Activated CD8-positive, alpha-beta memory T cell treated with anti-CD3 and anti-CD28 coated beads for 4 hours (primary cell): Measurements from ENCODE around the gene ST6GALNAC4.
"Not testable (repeated sequence)": the region's sequence is repeated elsewhere in the genome, so short reads cannot be mapped to it uniquely, and the experiment has no call there.

Experiments used
- DNase-seq, 2 donors: peaks; one replicate each; pipeline ENCODE4 v3.0.0-alpha.2; 2020; ENCODE audit warnings: low read depth in 2 of 2

ST6GALNAC4 gene

DNA sequence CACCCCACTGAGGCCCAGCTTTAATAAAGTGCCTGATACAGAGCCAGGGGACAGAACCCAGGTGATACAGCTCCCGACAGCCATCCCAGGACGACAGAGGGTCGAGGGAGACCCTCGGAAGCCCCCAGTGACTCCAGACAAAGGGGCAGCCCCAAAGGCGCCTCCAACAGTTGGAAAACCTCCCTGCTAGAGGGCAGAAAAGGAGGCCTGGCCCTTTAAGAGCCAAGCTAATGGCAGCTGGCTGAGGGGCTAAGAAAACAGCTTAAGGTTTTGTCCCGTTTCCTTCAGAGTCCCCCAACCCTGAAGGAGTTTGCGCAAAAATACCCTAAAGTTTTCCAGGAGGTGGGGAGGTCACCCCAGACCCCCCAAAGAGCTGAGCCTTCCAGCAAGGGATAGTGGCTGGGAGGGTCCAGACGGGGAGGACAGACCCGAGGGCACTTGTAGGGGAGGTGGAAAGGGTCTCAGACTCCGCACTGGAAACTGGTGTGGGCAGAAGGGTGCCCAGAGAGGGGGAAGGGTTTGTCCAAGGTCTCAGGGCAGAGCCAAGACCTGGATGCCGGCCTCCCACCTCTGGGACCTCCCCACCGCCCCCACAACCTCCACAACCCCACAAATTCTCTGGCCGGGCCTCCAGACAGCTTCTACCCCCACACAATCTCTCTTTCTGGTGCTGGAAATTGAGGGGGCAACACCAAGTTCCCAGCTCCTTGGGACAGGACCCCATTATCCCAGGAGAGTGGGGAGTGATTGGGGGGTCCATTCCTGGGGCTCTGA, 31.1 kb downstream of the ST6GALNAC4 start:
- DNase-seq = no peak

GRCh38 chr9:127884976-127885490, 31.8 kb downstream of the ST6GALNAC4 start:
- no peak for DNase-seq

- DNase-seq = no peak
Measured at GRCh38 chr9:127884427-127884911, 32.4 kb downstream of the ST6GALNAC4 start.

- no peak for DNase-seq
Measured at GRCh38 chr9:127883959-127884358, 32.9 kb downstream of the ST6GALNAC4 start.

DNA sequence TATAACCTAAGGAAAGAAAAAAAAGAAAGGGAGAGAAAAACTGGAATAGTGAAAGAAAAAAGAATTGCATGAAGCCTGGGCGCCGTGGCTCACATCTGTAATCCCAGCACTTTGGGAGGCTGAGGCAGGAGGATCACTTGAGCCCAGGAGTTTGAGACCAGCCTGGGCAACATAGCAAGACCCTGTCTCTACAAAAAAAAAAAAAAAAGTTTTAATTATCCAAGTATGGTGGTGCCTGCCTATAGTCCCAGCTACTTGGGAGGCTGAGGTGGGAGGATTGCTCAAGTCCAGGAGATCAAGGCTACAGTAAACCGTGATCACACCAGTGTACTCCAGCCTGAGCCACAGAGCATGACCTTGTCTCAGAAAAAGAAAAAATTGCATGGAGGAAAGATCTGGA, 35.1 kb downstream of the ST6GALNAC4 start:
- DNase-seq = not testable (repeated sequence)

- DNase-seq = no peak
Measured at GRCh38 chr9:127880143-127880542, 36.7 kb downstream of the ST6GALNAC4 start.

DNA sequence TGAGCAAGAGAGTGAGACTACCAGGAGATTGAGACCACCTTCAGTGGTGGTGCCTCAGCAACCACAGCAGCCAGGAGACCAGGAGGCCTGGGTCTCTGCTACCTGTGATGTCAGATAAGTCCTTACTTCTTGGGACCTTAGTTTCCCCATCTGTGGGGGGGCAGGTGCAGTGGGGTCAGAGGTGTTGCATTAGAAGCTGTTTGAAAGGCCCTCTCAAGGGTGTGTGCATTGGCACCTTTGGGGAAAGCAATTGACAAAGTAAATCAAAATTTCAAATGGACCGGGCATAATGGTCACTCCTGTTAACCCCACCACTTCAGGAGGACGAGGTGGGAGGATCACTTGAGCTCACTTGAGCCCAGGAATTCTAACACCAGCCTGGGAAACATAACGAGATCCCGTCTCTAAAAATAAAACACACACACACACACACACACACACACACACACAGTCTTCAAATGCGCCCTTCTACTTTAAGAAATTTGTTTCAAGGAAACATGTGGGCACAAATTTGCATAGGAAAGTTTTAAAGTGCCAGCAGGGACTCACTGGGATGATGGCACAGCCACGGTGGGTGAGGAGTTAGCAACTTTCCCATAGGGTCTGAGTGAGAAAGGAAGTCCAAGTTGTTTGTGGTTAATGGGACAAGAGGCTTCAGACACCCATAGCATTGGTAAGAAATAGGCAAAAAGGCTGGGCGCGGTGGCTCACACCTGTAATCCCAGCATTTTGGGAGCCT, 38.0 kb downstream of the ST6GALNAC4 start:
- no peak for DNase-seq

DNA sequence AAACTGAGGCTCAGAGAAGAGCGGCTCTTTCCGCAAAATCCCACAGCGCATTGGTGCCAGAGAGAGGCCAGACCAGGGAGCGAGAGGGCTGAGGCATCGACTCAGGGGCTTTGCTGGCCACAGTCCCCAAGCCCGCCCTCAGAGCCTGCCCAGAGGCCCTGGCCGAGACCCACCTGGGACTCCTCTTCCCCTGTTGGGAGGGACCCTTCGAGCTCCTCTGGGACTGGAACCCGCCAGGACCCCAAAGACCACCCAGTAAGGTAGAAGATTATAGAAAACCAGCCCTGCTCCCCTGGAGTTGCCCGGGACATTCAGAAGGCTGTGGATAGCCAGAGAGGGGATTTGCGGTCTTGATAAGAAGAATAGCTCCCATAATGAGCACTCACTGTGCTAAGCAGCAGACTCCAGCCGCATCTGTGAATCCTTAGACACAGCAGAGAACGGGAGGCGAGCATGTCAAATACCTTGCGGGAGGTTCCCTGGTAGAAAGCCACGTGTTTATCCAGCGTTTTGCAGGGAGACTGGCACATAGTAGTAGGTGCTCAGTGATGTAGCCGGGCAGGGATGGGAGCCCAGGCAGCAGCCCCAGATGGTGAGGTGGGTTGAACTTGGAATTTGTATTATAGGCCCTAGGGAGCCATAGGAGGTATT, 38.7 kb downstream of the ST6GALNAC4 start:
- DNase-seq = no peak

DNA sequence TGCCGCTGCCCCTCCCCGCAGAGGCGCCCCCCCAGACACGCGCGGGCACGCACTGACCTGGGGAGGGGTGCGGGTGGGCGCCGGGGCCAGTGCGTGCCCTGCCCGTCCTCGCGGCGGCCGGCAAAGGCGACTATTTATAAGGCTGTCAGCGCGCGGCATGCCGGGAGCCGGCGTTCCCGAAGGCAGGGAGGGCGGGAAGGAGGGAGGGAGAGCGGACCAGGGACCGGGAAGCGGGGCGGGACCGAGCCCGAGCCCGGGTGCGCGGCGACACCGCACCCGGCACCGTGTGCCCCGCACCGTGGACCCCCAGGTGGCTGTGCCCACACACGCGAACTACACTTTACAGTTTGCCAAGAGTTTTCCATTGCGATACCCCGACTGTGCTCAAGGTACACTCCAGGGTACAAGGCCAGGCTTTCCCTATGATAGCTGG, 39.3 kb downstream of the ST6GALNAC4 start, which contains the start of gene AK1:
AK1 (minus strand) TSS at position 110 of the 433 bp plus-strand sequence. CDS start 3,058 bp downstream, outside the sequence.
- DNase-seq = no peak

GRCh38 chr9:127876764-127877562, 39.9 kb downstream of the ST6GALNAC4 start:
- DNase-seq = no peak

GRCh38 chr9:127876026-127876763, 40.6 kb downstream of the ST6GALNAC4 start:
- no peak for DNase-seq

DNA sequence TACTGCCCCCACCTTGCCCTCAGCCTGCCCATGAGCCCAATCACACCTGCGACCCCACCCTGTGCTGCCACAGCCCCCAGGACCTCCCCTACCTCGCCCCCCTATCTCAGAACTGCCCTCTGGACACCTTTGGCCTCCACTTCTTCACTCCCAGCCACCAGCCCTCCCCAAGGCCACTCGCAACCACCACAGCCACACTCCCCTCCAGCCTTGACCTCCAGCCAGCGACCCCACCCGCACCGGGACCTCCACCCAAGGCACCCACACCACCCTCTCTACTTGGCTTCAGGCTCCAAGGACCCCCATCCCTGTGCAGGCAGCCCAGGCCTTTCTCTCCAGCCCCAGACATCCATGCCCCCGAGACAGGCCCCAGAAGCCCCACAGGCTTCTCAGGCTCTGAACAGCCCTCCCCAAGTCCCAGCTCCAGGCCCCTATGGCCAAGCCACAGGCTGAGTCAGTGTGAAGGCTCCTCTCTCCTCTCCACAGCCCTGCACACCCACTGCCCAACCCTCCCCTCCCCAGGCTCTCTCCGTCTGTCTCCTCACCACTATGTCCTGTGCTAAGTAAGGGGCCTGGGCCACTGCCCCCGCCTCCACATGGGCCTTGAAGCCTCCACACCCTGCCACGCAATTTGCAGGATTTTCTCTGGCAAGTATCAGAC, 41.4 kb downstream of the ST6GALNAC4 start:
- no peak for DNase-seq

DNA sequence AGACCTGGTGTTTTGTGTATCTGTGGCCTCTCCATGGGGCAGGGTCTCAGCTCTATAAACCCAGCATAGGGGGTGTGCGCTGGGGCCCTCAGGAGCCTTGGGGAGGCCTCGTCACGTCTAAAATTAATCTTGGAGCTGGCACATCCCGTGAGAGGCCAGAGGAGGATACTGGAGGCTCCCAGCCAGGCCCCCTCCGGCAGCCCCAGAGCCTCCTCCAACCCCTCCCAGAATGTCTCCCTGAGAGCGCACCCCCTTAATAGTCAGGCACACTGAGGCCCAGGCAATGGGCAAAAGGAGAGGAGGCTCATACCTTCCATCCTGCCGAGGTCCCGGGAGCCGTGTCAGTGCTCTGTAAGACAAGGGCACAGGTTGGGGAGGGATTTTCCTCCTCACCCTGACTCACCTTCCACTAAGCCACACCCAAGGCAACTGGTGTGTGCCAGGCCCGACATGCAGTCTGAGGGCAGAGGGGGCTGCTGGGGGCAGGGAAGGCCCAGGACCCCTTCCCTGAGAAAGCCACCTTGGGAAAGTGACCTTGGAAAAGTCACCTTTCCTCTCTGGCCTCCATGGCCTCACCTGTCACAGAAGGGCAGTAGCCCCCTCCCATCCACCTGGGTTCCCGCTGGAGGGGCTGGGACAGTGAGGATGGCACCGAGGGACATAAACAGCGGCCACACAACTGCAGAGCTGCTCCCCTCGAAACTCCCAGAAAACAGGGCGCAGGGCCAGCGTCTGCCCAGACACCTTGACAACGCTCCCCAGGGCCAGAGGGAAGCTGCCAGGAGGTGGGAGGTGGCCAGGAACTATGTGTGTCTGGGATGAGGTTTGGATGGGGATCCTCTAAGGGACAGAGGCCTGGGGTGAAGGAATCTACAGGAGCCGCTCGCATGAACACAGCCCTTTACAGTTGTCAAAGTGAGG, 42.3 kb downstream of the ST6GALNAC4 start:
- no peak for DNase-seq

DNA sequence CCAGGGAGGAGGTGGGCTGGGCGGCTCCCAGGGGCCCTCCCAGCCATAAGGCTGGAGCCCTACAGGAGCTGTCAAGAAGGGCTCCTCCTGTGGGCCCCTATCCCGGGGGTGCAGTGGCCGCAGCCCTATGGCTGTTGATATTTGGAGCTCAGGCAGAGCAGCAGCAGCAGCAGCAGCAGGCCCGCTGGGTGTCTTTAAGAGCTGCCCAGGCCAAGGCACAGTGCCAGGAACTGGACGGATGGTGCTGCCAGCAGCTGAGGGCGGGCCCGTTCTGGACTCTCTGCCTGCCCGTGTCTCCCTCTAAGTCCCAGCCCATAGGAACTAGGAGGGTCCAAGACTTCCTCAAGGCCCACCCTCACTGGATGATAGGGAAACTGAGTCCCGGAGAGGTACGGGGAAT, 43.0 kb downstream of the ST6GALNAC4 start:
- no peak for DNase-seq

- DNase-seq = no peak
Measured at GRCh38 chr9:127873223-127873691, 43.6 kb downstream of the ST6GALNAC4 start.

GRCh38 chr9:127872369-127873222, 44.2 kb downstream of the ST6GALNAC4 start:
- no peak for DNase-seq

DNA sequence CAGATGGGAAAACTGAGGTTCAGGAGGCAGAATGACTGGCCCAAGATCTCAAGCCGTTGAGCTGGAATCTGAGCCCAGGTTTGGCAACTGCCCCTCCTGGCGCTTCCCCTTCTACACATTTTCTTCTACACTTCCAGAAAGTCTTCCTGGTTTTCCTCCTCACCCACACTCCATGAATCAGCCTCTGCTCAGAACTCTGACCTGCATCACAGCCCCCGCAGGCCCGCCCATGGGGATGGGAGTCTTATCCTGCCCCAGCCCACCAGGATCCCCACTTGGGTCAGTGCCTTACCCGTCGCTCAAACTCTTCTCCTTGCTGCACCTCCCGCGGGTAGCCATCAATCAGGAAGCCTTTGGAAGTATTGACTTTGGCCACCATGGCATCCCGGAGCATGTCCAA, 45.3 kb downstream of the ST6GALNAC4 start:
- DNase-seq = no peak

- no peak for DNase-seq
Measured at GRCh38 chr9:127870887-127871286, 46.0 kb downstream of the ST6GALNAC4 start.
